DMS114 treated with DMSO at 0.1 percent for 48 hours (cell line): ENCODE data around the gene MEIKIN.
"Not testable (repeated sequence)": the region's sequence is repeated elsewhere in the genome, so short reads cannot be mapped to it uniquely, and the experiment has no call there.

ENCODE experiments used
- DNase-seq: peaks from one replicate; lab custom pipeline; 2025; ENCODE audit not compliant: unreplicated experiment; lab: John Stamatoyannopoulos, UW

MEIKIN gene

DNA sequence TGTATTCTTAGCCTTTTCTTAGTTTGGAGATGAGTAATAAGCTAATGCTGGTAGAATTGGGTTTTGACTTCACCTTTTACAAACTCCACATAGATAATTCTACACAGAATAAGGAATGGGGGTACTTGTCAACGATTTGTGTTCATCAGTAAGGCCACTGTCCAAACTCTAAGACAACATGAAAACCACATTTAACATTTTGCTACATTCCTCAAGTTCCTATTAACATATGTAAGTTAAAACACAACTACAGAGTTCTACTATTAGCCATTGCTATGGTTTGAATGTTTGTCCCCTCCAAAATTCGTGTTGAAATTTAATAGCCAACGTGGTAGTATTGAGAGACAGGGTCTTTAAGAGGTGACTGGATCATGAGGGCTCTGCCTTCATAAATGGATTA, 31.9 kb downstream of the MEIKIN start:
- DNase-seq = no peak

DNA sequence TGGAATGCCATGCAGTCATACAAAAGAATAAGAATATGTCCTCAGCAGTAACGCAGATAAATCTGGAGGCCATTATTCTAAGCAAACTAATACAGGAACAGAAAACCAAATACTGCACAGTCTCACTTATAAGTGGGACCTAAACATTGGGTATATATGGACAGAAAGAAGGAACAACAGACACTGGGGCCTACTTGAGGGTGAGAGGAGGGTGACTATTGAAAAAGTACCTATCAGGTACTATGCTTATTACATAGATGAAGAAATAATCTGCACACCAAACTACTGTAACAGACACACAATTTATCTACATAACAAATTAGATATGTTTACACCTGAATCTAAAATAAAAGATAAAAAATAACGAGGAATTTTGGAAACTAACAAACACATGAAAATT, 38.8 kb downstream of the MEIKIN start:
- no peak for DNase-seq

GRCh38 chr5:131902266-131902665, 43.2 kb downstream of the MEIKIN start:
- DNase-seq = not testable (repeated sequence)

DNA sequence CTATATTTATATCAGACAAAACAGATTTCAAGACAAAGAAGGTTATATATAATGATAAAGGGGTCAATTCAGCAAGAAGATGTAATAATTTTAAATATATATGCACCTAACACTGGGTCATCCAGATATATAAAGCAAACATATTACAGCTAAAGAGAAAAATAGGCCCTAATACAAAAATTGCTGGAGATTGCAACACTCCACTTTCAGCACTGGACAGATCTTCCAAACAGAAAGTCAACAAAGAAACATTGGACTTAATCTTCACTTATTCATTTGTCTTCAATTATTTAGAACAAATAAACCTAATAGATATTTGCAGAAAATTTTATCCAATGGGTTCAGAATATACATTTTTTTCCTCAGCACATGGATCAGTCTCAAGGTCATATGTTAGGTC, 45.8 kb downstream of the MEIKIN start:
- no peak for DNase-seq

DNA sequence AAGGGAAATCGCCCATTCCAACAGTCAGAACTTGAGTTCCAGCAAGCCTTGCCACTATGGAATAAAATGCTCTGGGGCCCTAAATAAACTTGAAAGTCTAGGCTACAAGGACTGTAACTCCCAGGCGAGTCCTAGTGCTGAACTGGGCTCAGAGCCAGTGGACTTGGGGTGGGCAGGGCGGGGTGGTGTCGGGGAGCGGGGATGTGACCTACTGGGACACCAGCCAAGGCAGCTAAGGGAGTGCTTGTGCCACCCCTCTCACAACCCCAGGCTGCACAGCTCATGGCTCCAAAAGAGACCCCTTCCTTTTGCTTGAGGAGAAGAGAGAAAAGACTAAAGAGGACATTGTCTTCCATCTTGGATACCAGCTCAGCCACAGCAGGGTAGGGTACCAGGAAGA, 61.5 kb downstream of the MEIKIN start:
- no peak for DNase-seq

- no peak for DNase-seq
Measured at GRCh38 chr5:131879705-131880104, 65.8 kb downstream of the MEIKIN start.

DNA sequence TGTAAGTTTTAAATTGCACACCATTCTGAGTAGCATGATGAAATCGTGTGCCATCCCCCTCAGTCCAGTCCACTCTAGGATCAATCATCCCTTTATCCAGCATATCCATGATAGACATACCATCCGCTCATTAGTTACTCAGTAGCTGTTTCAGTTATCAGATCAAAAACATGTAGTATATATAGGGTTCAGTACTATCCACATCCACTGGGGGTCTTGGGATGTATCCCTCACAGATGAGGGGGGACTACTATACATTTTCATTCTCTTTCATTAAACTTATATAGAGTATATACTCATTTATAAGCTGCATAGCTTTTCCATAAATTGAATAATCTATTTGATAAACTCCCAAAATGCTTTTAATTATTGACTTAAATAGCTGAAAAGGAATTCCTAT, 67.6 kb downstream of the MEIKIN start:
- no peak for DNase-seq

DNA sequence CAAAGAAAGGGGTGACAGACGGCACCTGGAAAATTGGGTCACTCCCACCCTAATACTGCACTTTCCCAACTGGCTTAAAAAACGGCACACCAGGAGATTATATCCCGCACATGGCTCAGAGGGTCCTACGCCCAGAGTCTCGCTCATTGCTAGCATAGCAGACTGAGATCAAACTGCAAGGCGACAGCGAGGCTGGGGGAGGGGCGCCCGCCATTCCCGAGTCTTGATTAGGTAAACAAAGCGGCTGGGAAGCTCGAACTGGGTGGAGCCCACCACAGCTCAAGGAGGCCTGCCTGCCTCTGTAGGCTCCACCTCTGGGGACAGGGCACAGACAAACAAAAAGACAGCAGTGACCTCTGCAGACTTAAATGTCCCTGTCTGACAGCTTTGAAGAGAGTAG, 74.2 kb downstream of the MEIKIN start:
- DNase-seq = not testable (repeated sequence)

GRCh38 chr5:131867524-131867923, 77.9 kb downstream of the MEIKIN start:
- no peak for DNase-seq

DNA sequence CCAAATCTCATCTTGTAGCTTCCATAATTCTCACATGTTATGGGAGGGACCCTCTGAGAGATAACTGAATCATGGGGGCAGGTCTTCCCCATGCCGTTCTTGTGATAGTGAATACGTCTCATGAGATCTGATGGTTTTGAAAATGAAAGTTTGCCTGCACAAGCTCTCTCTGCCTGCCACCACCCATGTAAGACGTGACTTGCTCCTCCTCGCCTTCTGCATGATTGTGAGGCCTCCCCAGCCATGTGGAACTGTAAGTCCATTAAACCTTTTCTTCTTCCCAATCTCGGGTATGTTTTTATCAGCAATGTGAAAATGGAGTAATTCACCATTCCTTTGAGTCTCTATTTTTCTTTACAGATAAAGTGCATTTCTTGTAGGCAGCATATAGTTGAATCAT, 81.8 kb downstream of the MEIKIN start:
- DNase-seq = no peak

- no peak for DNase-seq
Measured at GRCh38 chr5:131857388-131857787, 88.1 kb downstream of the MEIKIN start.

DNA sequence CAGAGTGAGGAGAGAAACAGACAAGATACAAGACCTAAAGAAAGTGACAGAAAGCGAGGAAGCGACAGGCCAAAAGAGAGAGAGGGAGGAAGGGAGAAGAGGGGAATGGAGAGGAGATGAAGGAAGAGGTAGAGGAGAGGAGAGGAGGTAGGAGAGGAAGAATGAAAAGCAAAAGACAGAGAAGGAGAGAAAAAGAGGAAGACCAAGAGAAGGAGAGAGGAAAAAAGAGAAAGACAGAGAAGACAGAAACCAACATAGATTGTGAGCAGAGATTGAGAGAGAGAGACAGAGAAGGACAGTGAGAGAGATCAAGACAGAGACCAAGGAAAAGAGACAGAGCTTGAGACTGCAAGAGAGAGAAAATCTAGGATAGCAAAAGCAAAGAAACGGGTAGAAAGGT, 90.0 kb downstream of the MEIKIN start:
- no peak for DNase-seq

- no peak for DNase-seq
Measured at GRCh38 chr5:131854134-131854533, 91.3 kb downstream of the MEIKIN start.

- no peak for DNase-seq
Measured at GRCh38 chr5:131848662-131849061, 96.8 kb downstream of the MEIKIN start.

DNA sequence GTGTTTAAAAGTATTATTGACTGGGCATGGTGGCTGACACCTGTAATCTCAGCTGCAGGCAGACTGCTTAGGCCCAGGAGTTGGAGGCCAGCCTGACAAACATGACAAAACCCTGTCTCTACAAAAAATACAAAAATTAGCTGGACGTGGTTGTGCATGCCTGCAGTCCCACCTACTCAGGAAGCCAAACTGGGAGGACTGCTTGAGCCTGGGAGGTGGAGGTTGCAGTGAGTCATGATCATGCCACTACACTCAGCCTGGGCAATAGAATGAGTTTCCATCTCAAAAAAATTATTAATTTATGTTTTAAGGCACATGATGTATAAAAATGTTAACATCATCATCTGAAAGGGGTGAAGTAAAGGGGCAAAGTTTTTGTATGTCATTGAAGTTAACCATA, 98.9 kb downstream of the MEIKIN start:
- DNase-seq = no peak

DNA sequence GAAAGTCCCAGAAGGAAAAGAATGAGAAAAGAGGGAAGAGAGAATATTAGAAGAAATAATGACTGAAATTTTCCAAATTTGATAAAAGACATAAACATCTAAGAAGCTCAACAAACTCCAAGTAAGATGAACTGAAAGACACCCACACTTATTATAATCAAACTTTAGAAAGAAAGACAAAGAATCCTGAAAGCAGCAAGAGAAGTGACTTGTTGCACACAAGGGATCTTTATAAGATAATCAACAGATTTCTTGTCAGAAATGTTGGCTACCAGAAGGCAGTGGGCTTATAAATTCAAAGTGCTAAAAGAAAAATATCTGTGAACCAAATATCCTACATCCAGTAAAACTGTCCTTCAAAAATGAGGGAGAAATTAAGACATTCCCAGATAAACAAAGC, 99.6 kb downstream of the MEIKIN start:
- no peak for DNase-seq

DNA sequence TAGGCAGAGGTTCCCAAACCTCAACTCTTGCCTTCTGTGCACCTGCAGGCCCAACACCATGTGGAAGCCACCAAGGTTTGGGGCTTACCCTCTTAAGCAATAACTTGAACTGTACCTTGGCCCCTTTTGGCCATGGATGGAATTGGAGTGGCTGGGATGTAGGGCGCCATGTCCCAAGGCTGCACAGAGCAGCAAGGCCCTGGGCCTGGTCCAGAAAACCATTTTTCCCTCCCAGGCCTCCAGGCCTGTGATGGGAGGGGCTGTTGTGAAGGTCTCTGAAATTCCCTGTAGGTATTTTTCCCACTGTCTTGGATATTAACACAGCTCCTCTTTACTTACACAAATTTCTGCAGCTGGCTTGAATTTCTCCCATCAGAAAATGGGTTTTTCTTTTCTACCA, 102.5 kb downstream of the MEIKIN start:
- DNase-seq = not testable (repeated sequence)

GRCh38 chr5:131832702-131833101, 112.8 kb downstream of the MEIKIN start:
- not testable (repeated sequence) for DNase-seq

DNA sequence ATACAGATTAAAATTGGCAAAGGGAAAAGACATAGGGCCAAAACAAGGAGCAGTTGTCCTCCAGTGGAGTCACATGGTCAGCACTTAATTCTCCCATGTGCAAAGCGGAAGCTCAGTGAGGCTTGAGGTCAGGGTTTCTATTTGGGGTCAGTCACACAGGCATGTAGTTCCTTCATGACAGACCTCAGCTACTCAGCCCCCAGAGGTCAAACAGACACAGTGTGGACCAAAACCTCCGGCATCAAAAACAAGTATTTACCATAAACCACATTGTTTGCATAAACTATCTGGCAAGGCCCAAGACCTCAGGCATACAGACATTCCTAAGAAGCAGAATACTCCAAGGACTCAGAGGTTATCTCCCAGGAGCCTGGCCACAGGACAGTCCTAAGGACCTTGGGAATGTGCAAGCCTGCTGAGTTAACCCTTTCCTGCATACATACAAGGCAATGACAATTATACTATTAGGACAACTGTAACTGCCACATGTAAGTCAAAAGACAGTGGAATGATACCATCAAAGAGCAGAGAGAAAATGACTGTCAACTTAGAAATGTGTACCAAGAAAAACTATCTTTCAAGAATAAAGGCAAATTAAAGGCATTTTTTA, 120.0 kb downstream of the MEIKIN start:
- no peak for DNase-seq

- DNase-seq = no peak
Measured at GRCh38 chr5:131824631-131825030, 120.8 kb downstream of the MEIKIN start.

- DNase-seq = no peak
Measured at GRCh38 chr5:131821221-131821620, 124.2 kb downstream of the MEIKIN start.

DNA sequence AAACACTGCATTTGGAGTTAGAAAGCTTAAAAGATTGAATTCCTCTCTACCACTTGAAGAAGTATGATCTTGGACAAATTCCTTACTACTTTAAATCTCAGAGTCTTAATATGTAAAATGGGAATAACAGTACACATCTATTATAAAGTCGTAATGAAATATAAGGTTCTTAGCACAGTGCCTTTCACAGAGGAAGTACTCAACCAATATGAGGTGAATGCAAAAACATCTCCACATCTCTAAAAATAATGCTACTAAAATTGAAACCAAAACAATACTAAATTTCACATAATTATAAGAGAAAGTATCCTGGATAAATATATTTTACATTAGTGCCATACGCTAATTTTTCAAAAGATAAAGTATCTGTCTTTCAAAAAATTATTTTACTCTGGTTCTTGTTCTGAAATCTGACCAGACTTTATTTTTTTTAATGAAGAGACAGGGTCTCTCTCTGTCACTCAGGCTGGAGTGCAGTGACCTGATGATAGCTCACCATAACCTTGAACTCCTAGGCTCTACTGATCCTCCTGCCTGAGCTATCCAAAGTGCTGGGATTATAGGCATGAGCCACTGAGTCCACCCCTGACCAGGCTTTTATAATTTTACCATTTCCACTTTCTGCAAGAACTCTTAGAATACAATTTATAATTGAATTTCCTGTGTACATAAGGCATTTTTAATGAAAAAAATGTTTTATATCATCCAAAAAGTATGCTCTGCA, 127.3 kb downstream of the MEIKIN start:
- no peak for DNase-seq

DNA sequence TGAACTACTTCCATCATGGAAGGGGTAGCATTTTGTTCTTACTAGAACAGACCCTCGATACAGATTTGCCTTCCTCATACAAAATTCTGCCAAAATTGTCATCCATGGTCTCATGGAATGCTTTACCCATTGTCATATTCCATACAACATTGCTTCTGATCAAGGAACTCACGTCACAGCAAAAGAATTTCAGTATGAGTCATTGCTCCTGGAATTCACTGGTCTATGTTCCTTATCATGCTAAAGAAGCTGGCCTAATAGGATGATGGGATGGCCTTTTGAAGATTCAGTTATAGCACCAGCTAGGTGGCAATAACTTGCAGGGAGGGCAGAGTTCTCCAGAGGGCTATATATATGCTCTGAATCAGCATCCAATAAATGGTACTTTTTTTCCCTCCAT, 130.5 kb downstream of the MEIKIN start:
- DNase-seq = no peak
